Stimulated activated naive CD8-positive, alpha-beta T cell treated with anti-CD3 and anti-CD28 coated beads, Interleukin-15, amount 100 ng/mL, for 72 hours (primary cell): ENCODE measurements around the gene PLK1.

Experiments used
- ATAC-seq: fragments of 150-1000 bp; cut with Tn5 transposase; 2 replicates; pipeline ENCODE4 v1.10.0; 2021; ENCODE audit warnings: mild to moderate bottlenecking, moderate library complexity
- DNase-seq, 2 donors: peaks; one replicate each; pipeline ENCODE4 v3.0.0; 2021 to 2022
- H3K27ac Mint-ChIP-seq, 2 donors: one replicate each; pipeline ENCODE4 v1.8.0; 2022; ENCODE audit warnings: mild to moderate bottlenecking in 2 of 2, mixed read lengths in 2 of 2, moderate library complexity in 2 of 2
- H3K27me3 Mint-ChIP-seq: one replicate; pipeline ENCODE4 v1.8.0; 2022; ENCODE audit warnings: mixed read lengths
- H3K4me1 Mint-ChIP-seq: one replicate; pipeline ENCODE4 v1.8.0; 2022; ENCODE audit warnings: mild to moderate bottlenecking, mixed read lengths
- H3K4me3 Mint-ChIP-seq, 2 donors: one replicate each; pipeline ENCODE4 v1.8.0; 2022; ENCODE audit warnings: mild to moderate bottlenecking in 2 of 2, mixed read lengths in 2 of 2, moderate library complexity in 1 of 2
- H3K9me3 Mint-ChIP-seq, 2 donors: one replicate each; pipeline ENCODE4 v1.8.0; 2022; ENCODE audit warnings: mixed read lengths in 2 of 2

The PLK1 gene

GRCh38 chr16:23668873-23669272 is 9.8 kb upstream of the PLK1 start:
- no peak overlapping the region for H3K4me3 Mint-ChIP-seq
- no peaks in the 10 kb centered on the region for H3K9me3 Mint-ChIP-seq
- no peak for DNase-seq
- H3K27ac Mint-ChIP-seq = no peak overlapping the region
- ATAC-seq = no peak
- H3K27me3 Mint-ChIP-seq = no peaks in the 10 kb centered on the region
- peaks cover 26% of the 10 kb centered on the region for H3K4me1 Mint-ChIP-seq

GRCh38 chr16:23670137-23670776 is 8.4 kb upstream of the PLK1 start:
- DNase-seq (peak; percentile 52 to 79), ATAC-seq (peak; percentile 100)
- no peaks in the 10 kb centered on the region for H3K27me3 Mint-ChIP-seq
- peak overlapping the region in 1 of 2 donors; percentile 20 for H3K4me3 Mint-ChIP-seq
- no peaks in the 10 kb centered on the region for H3K9me3 Mint-ChIP-seq
- H3K4me1 Mint-ChIP-seq = peaks cover 26% of the 10 kb centered on the region
- H3K27ac Mint-ChIP-seq = peak overlapping the region in 1 of 2 donors; percentile 9

- no peak overlapping the region for H3K4me3 Mint-ChIP-seq
- no peak for ATAC-seq
These were observed 4.6 kb upstream of the PLK1 start for GRCh38 chr16:23673971-23674614.

DNA sequence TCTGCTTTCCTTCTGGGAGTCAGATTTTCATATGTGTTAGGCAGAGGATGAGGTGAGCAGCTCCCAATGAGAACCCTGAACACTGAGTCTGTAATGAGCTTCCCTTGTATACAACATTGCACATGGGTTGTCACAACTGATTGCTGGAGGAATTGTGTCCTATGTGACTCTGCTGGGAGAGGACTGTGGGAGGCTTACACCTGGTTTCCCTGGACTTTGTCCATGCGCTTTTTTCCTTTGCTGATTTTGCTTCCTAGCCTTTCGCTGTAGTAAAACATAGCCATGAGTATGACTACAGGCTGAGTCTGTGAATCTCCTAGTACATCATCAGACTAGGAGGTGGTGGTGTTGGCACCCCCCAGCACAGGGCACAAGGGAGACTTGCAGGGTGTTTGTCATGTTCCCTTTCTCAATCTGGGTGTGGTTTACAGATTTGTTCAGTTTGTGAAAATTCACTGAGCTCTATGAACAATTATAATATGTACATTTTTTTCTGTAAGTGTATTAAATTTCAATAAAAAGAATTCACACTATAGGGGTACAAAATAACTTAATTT is 1.7 kb upstream of the PLK1 start:
- DNase-seq (no peak), ATAC-seq (no peak)
- no peaks in the 10 kb centered on the region for H3K27me3 Mint-ChIP-seq
- H3K4me3 Mint-ChIP-seq = no peak overlapping the region
- H3K9me3 Mint-ChIP-seq = no peaks in the 10 kb centered on the region
- peaks cover 28% of the 10 kb centered on the region for H3K4me1 Mint-ChIP-seq
- H3K27ac Mint-ChIP-seq = no peak overlapping the region

More at GRCh38 chr16:23673971-23674614, 4.6 kb upstream of the PLK1 start:
- DNase-seq = no peak
- peaks cover 33% of the 10 kb centered on the region for H3K4me1 Mint-ChIP-seq
- H3K27me3 Mint-ChIP-seq = no peaks in the 10 kb centered on the region
- H3K27ac Mint-ChIP-seq = no peak overlapping the region
- no peaks in the 10 kb centered on the region for H3K9me3 Mint-ChIP-seq

GRCh38 chr16:23679274-23679985 is 741 bp downstream of the PLK1 start:
- H3K27ac Mint-ChIP-seq = peak overlapping the region; percentile 91 to 97
- H3K27me3 Mint-ChIP-seq = no peaks in the 10 kb centered on the region
- ATAC-seq = peak; percentile 19
- H3K4me3 Mint-ChIP-seq = peak overlapping the region; percentile 95 to 97
- H3K4me1 Mint-ChIP-seq = peaks cover 28% of the 10 kb centered on the region
- DNase-seq = no peak
- no peaks in the 10 kb centered on the region for H3K9me3 Mint-ChIP-seq

DNA sequence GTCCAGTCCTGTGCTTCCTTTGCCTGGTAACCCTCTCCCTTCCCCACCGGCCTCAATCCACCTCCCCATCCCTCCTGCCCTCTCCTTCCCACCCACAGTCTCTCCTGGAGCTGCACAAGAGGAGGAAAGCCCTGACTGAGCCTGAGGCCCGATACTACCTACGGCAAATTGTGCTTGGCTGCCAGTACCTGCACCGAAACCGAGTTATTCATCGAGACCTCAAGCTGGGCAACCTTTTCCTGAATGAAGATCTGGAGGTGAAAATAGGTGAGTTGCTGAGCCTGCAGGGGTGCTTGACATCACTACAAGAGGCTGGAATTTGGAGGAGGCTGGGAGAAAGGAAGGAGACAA is 1.3 kb downstream of the PLK1 start:
- DNase-seq (no peak), ATAC-seq (no peak)
- no peaks in the 10 kb centered on the region for H3K9me3 Mint-ChIP-seq
- peak overlapping the region; percentile 95 to 97 for H3K4me3 Mint-ChIP-seq
- H3K4me1 Mint-ChIP-seq = peaks cover 28% of the 10 kb centered on the region
- no peak overlapping the region for H3K27ac Mint-ChIP-seq
- no peaks in the 10 kb centered on the region for H3K27me3 Mint-ChIP-seq

DNA sequence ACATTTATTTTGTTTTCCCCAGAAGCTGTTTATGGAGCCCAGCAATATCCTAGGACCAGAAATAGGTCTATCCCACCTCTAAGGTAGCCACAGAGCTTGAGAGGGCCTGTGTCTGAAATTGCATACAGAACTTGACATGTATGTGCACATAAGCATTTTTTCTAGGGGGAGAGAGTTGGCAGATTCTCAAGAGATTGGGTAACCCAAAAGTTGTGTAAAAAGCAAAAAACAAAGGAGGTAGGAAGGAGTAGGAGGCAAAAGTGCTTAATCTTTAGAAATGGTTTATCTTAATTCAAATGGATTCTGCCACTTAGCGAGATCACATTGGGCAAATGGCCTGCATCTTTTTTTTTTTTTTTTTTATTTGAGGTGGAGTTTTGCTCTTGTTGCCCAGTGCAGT is 3.5 kb downstream of the PLK1 start:
- no peaks in the 10 kb centered on the region for H3K27me3 Mint-ChIP-seq
- H3K9me3 Mint-ChIP-seq = no peaks in the 10 kb centered on the region
- DNase-seq (no peak), ATAC-seq (no peak)
- peak overlapping the region in 1 of 2 donors; percentile 8 for H3K27ac Mint-ChIP-seq
- no peak overlapping the region for H3K4me3 Mint-ChIP-seq
- peaks cover 28% of the 10 kb centered on the region for H3K4me1 Mint-ChIP-seq

GRCh38 chr16:23683487-23683886 is 4.8 kb downstream of the PLK1 start:
- no peaks in the 10 kb centered on the region for H3K27me3 Mint-ChIP-seq
- no peaks in the 10 kb centered on the region for H3K9me3 Mint-ChIP-seq
- peaks cover 19% of the 10 kb centered on the region for H3K4me1 Mint-ChIP-seq
- ATAC-seq (no peak), DNase-seq (no peak)
- H3K27ac Mint-ChIP-seq = peak overlapping the region in 1 of 2 donors; percentile 89
- no peak overlapping the region for H3K4me3 Mint-ChIP-seq

DNA sequence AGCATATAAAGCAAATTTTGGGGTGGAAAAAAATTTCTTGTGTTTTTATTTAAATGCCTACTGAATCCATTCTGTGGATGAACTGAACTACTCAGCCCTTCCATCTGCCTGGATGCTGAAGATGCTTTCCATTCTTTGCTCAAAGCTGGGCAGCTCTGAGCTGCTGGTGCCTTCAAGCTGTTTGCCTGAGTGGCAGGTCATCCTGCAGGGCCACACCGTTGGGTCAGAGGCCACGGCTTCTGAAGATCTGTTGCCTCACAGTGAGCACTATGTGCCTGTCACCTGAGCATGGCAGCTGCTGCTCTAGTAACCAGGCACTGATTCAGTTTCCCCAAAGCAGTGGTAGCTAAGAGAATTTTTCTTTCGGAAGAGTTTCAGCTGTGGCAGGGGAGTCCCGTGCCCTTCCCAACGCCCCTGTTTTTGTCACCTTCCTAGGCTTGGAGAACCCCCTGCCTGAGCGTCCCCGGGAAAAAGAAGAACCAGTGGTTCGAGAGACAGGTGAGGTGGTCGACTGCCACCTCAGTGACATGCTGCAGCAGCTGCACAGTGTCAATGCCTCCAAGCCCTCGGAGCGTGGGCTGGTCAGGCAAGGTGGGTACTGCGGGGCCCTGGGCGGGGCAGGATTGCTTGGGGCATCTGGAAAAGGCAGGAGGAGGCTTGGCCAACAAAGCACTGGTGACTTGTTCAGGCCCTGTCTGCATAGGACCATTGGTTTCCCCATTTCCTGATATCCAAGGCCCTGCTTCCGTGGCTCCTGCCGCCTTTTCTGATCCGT is 8.5 kb downstream of the PLK1 start:
- no peak overlapping the region for H3K4me3 Mint-ChIP-seq
- H3K9me3 Mint-ChIP-seq = no peaks in the 10 kb centered on the region
- peak overlapping the region in 1 of 2 donors; percentile 69 for H3K27ac Mint-ChIP-seq
- ATAC-seq (no peak), DNase-seq (no peak)
- H3K4me1 Mint-ChIP-seq = no peaks in the 10 kb centered on the region
- no peaks in the 10 kb centered on the region for H3K27me3 Mint-ChIP-seq

DNA sequence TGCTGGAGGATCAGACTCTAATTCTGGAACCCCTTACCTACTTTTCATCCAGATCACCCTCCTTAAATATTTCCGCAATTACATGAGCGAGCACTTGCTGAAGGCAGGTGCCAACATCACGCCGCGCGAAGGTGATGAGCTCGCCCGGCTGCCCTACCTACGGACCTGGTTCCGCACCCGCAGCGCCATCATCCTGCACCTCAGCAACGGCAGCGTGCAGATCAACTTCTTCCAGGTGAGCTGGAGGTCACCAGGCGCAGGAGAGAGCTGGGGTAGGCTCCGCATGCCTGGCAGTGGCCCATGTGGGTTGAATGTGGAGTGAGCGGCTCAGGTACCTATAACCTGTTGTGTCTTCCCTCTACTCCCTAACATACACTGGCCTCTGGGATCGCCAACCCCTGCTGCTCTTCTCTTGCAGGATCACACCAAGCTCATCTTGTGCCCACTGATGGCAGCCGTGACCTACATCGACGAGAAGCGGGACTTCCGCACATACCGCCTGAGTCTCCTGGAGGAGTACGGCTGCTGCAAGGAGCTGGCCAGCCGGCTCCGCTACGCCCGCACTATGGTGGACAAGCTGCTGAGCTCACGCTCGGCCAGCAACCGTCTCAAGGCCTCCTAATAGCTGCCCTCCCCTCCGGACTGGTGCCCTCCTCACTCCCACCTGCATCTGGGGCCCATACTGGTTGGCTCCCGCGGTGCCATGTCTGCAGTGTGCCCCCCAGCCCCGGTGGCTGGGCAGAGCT is 10.9 kb downstream of the PLK1 start:
- H3K27ac Mint-ChIP-seq = no peak overlapping the region
- no peaks in the 10 kb centered on the region for H3K9me3 Mint-ChIP-seq
- ATAC-seq = no peak
- H3K27me3 Mint-ChIP-seq = peaks cover 8% of the 10 kb centered on the region
- no peak for DNase-seq
- peaks cover 7% of the 10 kb centered on the region for H3K4me1 Mint-ChIP-seq
- H3K4me3 Mint-ChIP-seq = no peak overlapping the region

DNA sequence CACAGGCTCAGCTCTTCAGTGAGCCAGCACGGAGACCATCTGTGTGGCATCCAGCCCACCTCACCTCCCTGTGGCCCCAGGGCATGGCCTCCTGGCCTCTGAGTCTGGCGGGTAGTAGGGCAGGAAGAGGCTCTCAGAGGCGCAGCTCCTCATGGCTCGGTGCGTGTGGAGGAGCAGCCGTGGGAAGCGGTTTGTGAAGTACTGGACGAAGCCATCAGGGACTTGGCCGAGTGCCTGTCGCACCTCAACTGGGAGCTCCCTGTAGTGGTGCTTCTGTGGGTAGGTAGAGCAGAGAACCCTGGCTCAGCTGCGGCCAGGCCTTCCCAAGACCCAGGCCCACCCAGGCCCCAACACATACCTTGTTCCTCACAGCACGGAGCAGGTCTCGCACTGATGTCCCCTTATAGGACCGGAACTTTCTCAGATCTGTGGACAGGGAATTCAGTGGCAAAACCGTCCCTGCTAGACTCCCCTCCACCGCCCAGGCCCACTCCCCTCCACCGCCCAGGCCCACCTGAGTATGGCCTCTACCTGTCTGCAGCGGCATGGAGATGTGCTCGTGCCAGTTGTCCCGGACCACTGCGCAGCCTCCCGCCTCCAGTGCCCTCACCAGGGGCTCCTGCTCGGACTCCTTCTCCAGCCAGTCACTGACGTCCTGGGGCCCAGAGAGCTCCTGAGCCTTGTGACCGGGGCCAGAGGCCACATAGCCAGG is 12.2 kb downstream of the PLK1 start:
- Mint-ChIP-seq H3K27me3 (peaks cover 14% of the 10 kb centered on the region), H3K27ac (no peak overlapping the region), H3K4me1 (peaks cover 13% of the 10 kb centered on the region), H3K4me3 (no peak overlapping the region), H3K9me3 (no peaks in the 10 kb centered on the region)
- ATAC-seq (peak; percentile 41), DNase-seq (no peak)

DNA sequence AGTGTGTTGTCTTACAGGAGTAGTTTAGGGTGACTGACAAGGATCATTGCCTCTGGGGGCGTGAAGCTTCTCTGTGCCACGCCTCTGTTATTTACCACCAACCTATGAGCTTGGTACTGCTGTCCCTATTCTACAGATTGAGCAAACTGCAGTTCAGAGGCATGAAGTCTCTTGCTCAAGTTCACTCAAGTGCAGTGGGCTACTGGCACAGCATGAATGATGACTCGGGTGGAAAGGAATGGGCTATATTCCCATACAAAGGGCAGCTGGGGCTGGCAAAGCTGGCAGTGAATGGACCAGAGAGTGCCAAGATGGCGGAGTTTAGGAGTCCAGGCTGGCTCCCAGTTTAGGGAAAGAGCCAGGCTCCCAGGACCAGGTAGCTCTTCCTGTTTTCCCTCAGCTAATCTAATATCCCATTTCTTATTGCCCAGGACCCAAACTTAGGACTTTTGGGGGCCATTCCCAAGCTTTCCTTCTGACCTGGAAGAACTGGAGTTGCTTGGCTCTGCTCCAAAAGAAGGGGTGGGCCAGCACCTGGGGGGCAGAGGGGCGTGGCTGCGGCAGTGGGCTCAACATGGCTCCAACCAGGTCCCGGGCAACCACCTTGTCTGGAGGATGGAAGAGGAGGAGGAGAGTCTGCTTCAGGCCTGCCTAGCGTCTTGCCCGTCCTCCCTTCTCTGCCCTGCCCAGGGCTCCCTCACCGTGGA is 12.9 kb downstream of the PLK1 start:
- H3K27me3 Mint-ChIP-seq = peaks cover 14% of the 10 kb centered on the region
- H3K9me3 Mint-ChIP-seq = no peaks in the 10 kb centered on the region
- no peak overlapping the region for H3K4me3 Mint-ChIP-seq
- ATAC-seq = peak; percentile 26
- H3K27ac Mint-ChIP-seq = no peak overlapping the region
- DNase-seq = no peak
- peaks cover 13% of the 10 kb centered on the region for H3K4me1 Mint-ChIP-seq

DNA sequence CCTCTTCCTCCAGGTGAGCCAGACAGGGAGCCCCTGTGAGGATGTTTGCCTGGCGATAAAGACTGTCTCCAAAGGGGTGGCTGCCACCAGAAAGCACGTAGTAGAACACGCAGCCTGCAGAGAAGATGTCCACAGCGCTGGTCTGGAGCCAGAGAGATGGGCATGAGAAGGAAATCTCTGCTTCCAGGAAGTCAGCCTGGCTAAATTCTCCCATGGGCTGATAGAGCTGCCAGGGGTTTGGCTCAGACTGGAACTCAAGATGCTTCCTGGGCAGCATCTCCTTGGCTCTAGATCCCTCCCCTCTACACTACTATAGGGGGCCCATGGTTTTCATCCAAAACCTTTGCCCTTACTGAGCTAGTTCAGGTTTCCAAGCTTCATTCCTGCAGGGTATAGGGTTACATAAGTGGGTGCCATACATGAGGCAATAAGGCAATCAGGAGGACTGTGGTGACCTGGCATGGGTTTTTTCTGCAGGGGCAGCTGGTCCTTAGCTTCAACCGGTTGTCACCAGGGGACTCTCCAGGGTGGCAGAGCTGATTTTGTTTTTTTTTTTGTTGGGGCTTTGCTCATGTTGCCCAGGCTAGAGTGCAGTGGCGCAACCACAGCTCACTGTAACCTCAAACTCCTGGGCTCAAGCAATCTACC is 13.6 kb downstream of the PLK1 start:
- ATAC-seq (no peak), DNase-seq (no peak)
- no peak overlapping the region for H3K4me3 Mint-ChIP-seq
- H3K9me3 Mint-ChIP-seq = no peaks in the 10 kb centered on the region
- peaks cover 14% of the 10 kb centered on the region for H3K27me3 Mint-ChIP-seq
- H3K4me1 Mint-ChIP-seq = peaks cover 13% of the 10 kb centered on the region
- H3K27ac Mint-ChIP-seq = no peak overlapping the region
